HG03469 (cell line): ENCODE results near the gene HDAC4.

Experiments used
- ATAC-seq: cut with Tn5 transposase; IDR thresholded peaks from one replicate; pipeline ENCODE4 v1.9.1; 2021; ENCODE audit warnings: mild to moderate bottlenecking, moderate library complexity, moderate number of reproducible peaks; ENCODE audit not compliant: unreplicated experiment

HDAC4 gene

DNA sequence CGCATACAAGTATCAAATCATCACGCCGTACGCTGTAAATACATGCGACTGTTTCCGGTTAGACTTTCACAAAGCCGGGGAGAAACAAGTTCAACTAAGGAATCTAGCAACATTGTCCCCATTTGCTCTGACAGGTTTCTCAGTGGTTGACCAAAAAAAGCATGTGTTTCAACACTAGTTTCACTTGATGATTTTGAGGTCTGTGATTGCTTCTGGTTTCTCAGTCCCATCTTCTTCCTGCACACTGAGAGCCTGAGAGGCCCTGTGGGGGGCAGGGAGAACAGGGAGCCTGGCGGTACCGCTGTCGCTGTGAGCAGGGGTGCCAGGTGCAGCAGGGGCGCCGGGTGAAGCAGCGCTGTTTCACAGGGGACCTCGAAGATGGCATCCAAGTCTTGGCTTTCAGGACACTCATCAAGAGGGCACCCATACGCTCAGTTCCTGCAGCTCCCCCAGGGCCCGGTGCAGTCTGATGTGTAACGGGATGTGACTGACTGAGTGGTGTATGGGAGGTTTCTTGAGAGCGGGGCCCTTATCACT is 282.1 kb downstream of the HDAC4 start:
- no peak for ATAC-seq

DNA sequence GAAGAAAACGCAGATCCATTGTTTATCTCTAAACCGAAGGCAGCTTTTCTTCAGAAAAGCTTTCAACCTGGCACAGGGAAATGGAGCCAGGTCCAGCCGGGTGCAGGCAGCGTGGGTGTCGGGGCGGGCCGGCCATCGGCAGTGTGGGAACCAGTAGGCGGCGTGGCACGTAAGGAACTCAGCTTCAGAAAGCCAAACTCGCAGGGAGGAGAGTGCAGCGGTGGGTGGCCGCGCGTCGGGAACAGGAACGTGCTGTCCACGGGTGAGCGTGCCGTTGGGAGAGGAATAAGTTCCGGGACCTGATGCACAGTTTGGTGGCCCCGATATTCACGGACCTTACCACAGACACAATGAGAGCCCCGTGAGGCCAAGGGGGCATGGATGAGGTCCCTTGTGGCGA is 282.6 kb downstream of the HDAC4 start:
- ATAC-seq = no peak

- ATAC-seq = no peak
These were observed 283.0 kb downstream of the HDAC4 start for GRCh38 chr2:239117831-239118230.

- no peak for ATAC-seq
These were observed 284.2 kb downstream of the HDAC4 start for GRCh38 chr2:239116456-239117246.

- ATAC-seq = no peak
These were observed 285.2 kb downstream of the HDAC4 start for GRCh38 chr2:239115616-239116015.

- ATAC-seq = no peak
These were observed 286.1 kb downstream of the HDAC4 start for GRCh38 chr2:239114616-239115265.

- no peak for ATAC-seq
These were observed 286.7 kb downstream of the HDAC4 start for GRCh38 chr2:239114119-239114581.

- no peak for ATAC-seq
These were observed 287.2 kb downstream of the HDAC4 start for GRCh38 chr2:239113615-239114014.

- ATAC-seq = no peak
These were observed 287.6 kb downstream of the HDAC4 start for GRCh38 chr2:239113171-239113570.

DNA sequence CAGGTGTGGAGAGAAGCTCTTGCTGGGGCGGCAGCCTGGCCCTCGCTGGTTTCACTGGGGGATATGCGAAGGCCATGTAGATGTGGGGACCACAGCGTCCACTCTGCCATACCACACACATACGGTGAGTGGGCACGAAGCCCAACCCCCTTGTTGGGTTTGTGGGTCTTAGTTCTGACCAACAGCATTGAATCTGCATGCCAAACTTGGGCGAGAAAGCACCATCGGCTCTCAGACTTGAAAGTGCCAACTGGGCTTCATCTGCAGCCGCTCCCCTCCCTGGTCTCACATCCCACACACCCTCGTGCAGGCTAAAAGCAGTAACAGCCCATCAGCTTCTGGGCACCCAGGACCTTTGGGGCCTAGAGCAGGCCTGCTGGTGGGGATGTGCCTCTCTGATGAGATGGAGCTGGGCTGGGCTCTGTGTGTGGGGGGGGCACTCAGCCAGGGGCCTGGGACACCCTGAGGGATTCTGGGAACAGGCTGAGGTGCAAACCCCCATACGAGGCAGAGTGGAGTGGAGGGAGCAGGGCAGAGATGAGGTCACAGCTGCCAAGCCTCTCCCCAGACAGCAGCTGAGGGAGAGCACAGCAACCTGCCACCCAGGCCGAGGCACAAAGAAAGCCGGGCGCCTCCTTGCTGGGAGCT is 288.6 kb downstream of the HDAC4 start:
- no peak for ATAC-seq

GRCh38 chr2:239111401-239112100 is 289.3 kb downstream of the HDAC4 start:
- no peak for ATAC-seq

DNA sequence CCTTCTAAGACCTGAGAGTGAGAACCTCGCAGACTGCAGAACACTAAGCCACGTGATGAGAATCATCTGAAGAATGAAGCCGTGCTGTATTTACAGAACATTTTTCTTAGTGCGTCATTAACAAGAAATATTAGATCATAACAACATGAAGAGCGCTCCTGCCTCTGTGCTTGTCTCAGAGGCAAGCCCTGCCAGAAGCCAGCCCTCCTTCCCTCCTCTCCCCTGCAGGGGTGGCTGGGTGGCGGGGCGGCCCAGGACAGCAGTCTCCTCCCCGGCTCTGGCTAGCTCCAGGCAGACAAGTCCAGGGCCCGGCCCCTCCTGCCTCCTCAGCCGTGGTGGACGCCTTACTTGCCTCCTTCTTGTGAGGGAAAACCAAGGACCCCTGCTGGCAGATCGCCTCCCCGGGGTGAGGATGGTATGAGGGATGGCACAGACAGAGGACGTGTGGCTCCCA is 290.2 kb downstream of the HDAC4 start:
- ATAC-seq = no peak

DNA sequence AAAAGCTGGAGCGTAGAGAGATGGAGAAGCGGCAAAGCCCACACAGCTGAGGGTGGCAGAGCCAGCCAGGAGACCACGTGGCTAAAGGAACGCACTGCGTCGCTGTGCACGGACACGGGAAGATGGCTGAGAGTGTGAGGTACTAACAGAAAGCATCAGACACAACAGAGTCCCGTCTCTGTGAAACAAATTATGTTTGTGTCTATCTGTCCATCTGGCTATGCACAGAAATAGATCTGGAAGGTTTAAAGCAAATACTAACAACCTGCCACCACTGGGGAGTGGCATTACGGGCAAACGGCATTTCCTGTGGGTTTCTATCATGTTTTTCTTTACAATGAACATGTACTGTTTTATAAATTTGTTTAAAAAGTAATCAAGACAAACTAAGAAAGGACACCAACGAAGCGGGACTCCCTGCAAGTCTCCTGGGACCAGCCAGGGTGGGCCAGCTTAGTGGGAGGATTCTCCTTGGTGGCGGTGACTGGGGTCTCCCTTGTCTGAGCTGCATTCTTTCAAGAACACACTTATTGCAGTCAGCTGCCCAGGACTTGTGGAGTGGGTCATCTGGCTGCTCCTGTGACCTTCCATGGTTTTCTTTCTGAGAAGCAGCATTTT is 290.8 kb downstream of the HDAC4 start:
- ATAC-seq = no peak

DNA sequence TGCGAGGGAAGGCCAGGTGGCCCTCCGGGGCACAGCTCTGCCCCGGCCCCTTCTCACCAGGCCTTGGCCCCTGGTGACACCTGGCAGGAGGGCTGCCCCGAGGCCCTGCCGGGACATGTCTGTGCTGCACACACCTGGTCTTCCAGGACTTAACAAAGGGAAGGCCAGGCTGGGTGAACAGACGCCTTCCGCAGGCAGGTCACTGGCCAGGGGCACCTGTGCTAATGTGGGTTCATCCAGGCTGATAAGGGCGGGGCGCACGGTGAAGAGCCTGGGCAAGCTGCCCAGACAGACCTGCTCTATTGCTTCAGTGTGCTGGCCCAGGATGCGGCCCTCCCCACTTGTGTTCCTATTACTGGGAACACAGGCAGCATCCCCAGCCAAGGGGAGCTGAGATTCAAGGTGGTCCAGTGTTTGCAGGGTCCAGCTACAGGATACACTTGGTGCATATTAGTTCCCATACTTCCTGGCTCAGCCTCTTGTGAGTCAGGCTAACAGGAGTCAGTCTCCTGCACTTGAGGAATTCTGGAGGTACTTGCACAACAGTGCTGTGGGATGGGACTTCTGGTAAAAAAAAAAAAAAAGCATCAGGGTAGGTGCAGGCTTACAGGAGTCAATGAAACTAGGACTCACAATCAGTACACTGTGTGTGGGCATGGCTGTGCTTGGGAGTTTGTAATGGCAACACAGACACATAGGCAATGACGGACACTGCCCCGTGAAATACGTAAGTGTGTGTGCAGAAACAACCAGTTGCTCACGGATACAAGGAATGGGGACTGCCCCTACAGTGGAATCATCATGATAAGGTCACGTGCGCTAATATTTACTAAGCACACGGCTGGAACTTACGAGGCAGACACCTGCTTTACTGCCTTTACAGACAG is 291.5 kb downstream of the HDAC4 start:
- ATAC-seq = no peak

GRCh38 chr2:239108459-239108858 is 292.4 kb downstream of the HDAC4 start:
- ATAC-seq = no peak

GRCh38 chr2:239107936-239108335 is 292.9 kb downstream of the HDAC4 start:
- ATAC-seq = no peak

DNA sequence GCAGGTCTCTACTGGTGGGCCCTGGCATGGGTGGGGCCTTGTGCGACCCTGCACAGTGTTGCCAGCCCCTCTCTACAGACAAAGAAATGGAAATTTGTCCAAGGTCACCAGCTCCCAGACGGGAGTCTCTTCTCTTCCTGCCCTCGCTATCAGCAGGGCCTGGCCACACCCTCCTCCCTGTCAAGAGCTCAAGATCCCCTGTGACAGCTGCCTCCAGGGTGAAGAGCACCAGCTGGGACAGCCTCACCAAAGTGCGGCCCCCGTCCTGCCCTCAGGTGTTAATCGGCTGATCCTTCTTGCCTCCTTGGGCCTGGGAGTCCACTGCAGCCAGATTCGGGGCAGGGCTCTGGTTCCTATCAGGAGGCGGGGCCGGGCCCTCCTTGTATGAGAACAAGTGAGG is 293.9 kb downstream of the HDAC4 start:
- ATAC-seq = no peak

DNA sequence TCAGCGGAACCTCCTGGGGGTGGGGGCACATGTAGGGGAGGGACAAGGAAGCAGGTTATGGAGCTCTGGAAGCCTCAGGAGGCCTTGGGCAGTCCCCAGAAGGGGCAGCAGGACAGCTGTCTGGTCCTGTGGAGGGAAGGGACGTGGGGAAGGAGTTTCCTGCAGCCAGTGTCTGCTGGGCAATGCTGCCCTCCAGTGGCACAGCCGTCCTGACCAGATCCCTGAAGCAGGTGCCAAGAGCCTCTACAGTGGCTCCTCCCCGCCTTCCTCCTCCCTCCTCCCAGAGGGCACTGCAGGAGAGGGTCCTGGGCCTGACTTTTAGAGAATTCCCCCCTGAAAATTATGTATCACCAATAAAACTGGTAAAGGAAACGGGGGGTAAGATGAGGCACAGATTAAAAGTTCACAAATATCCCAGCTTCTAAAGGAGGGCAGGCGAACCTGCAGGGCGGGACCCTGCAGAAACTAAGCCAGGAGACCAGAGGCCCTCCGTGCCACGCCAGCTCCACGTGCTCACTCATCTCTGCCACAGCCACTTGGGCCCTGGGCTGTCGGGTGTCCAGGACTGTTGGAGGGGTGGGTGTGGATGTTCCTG is 294.4 kb downstream of the HDAC4 start:
- no peak for ATAC-seq

GRCh38 chr2:239105234-239105633 is 295.6 kb downstream of the HDAC4 start:
- no peak for ATAC-seq
